Neuronal stem cell (in vitro differentiated cells): Measurements from ENCODE around the gene LSAMP.

Experiments
- DNase-seq: peaks from one replicate; pipeline ENCODE4 v3.0.0-alpha.2; 2013; ENCODE audit warnings: low spot score
- H2AFZ ChIP-seq: one replicate; pipeline ENCODE4 v1.6.1; 2013; ENCODE audit warnings: mild to moderate bottlenecking, low read length, inconsistent platforms
- H2AK5ac ChIP-seq: 2 replicates; pipeline ENCODE4 v1.6.1; 2013; ENCODE audit warnings: low read depth, mild to moderate bottlenecking, inconsistent platforms, low read length, moderate library complexity, mixed read lengths
- H2BK120ac ChIP-seq: 2 replicates; pipeline ENCODE4 v1.6.1; 2013; ENCODE audit warnings: low read depth, mild to moderate bottlenecking, inconsistent platforms, low read length, moderate library complexity, mixed read lengths
- H2BK12ac ChIP-seq: one replicate; pipeline ENCODE4 v1.6.1; 2013; ENCODE audit warnings: low read length, inconsistent platforms
- H2BK15ac ChIP-seq: 2 replicates; pipeline ENCODE4 v1.6.1; 2013; ENCODE audit warnings: mild to moderate bottlenecking, low read length, inconsistent platforms, mixed read lengths
- H2BK5ac ChIP-seq: one replicate; pipeline ENCODE4 v1.6.1; 2013; ENCODE audit warnings: inconsistent platforms, mild to moderate bottlenecking, low read length, moderate library complexity
- H3K14ac ChIP-seq: one replicate; pipeline ENCODE4 v1.6.1; 2013; ENCODE audit warnings: low read length, inconsistent platforms
- H3K18ac ChIP-seq: 2 replicates; pipeline ENCODE4 v1.6.1; 2013; ENCODE audit warnings: low read length, inconsistent platforms
- H3K23ac ChIP-seq: 2 replicates; pipeline ENCODE4 v1.6.1; 2013; ENCODE audit warnings: low read depth, mild to moderate bottlenecking, mixed read lengths, low read length, inconsistent platforms; ENCODE audit not compliant: poor library complexity
- H3K27ac ChIP-seq: replicated peaks from 3 replicates; pipeline ENCODE4 v1.5.1; 2013; ENCODE audit warnings: low read length, inconsistent platforms
- H3K27me3 ChIP-seq, 3 experiments: 2 replicates each; pipeline ENCODE4 v1.6.1; 2013; ENCODE audit warnings: low read length in 3 of 3, mild to moderate bottlenecking in 2 of 3, inconsistent platforms in 1 of 3, low read depth in 1 of 3, mixed read lengths in 1 of 3, moderate library complexity in 1 of 3; ENCODE audit not compliant: control insufficient read depth in 3 of 3, insufficient read depth in 3 of 3
- H3K36me3 ChIP-seq, 2 donors: replicated peaks in 1 of 2; 2 replicates each; pipeline ENCODE4 v1.6.1; 2013; ENCODE audit warnings: low read length in 2 of 2; ENCODE audit not compliant: control insufficient read depth in 2 of 2, insufficient read depth in 2 of 2
- H3K4ac ChIP-seq: 2 replicates; pipeline ENCODE4 v1.6.1; 2013; ENCODE audit warnings: inconsistent platforms, mild to moderate bottlenecking, low read length, moderate library complexity
- H3K4me1 ChIP-seq, 2 donors: 1 replicate in 1 of 2; 2 replicates in 1 of 2; pipeline ENCODE4 v1.6.1; 2013; ENCODE audit warnings: low read length in 2 of 2, low read depth in 1 of 2; ENCODE audit not compliant: control insufficient read depth in 2 of 2, insufficient read depth in 1 of 2
- H3K4me2 ChIP-seq: one replicate; pipeline ENCODE4 v1.6.1; 2013; ENCODE audit warnings: mild to moderate bottlenecking, low read length, inconsistent platforms; ENCODE audit not compliant: insufficient read depth, poor library complexity, severe bottlenecking
- H3K4me3 ChIP-seq, 2 donors: 2 replicates each; pipeline ENCODE4 v1.5.1; 2013; ENCODE audit warnings: low read length in 2 of 2, mild to moderate bottlenecking in 2 of 2, inconsistent platforms in 1 of 2, moderate library complexity in 1 of 2
- H3K79me1 ChIP-seq: one replicate; pipeline ENCODE4 v1.6.1; 2013; ENCODE audit warnings: low read depth, mild to moderate bottlenecking, inconsistent platforms, low read length, moderate library complexity
- H3K9ac ChIP-seq: one replicate; pipeline ENCODE4 v1.6.1; 2013; ENCODE audit warnings: mild to moderate bottlenecking, low read depth, low read length, inconsistent platforms; ENCODE audit not compliant: poor library complexity
- H3K9me3 ChIP-seq, 2 donors: replicated peaks in 1 of 2; 2 replicates each; pipeline versions ENCODE3 to v1.6.1; 2013; ENCODE audit warnings: low read length in 2 of 2, mild to moderate bottlenecking in 2 of 2, inconsistent platforms in 1 of 2, low read depth in 1 of 2, mixed read lengths in 1 of 2, moderate library complexity in 1 of 2; ENCODE audit not compliant: control insufficient read depth in 2 of 2, insufficient read depth in 1 of 2
- H4K8ac ChIP-seq: one replicate; pipeline ENCODE4 v1.6.1; 2013; ENCODE audit warnings: low read depth, mild to moderate bottlenecking, inconsistent platforms, low read length, moderate library complexity
- H4K91ac ChIP-seq: one replicate; pipeline ENCODE4 v1.6.1; 2013; ENCODE audit warnings: low read length, low read depth, mild to moderate bottlenecking, inconsistent platforms; ENCODE audit not compliant: poor library complexity
- WGBS, 2 donors: extraction: QIAGEN DNeasy Blood & Tissue Kit; methylation state at CpG; one replicate each; pipeline ENCODE4 v1.1.7; 2013; ENCODE audit warnings: missing lambda C conversion rate in 2 of 2, mixed read lengths in 1 of 2; ENCODE audit not compliant: insufficient read length in 2 of 2, insufficient replicate concordance in 1 of 2; ENCODE audit errors: extremely low coverage in 2 of 2; 5-methylcytosine and 5-hydroxymethylcytosine counted together

The LSAMP gene

GRCh38 chr3:115853104-115853503, 592.2 kb downstream of the LSAMP start:
- Histone ChIP-seq H3K23ac (no peak overlapping the region), H2BK5ac (no peak overlapping the region), H3K14ac (no peak overlapping the region), H3K18ac (no peak overlapping the region), H3K27me3 (no peaks in the 10 kb centered on the region), H3K9ac (no peak overlapping the region), H4K91ac (no peak overlapping the region), H3K9me3 (no peaks in the 10 kb centered on the region), H3K4me1 (no peaks in the 10 kb centered on the region), H2AFZ (no peak overlapping the region), H3K27ac (no peak overlapping the region), H2BK15ac (no peak overlapping the region), H3K79me1 (no peaks in the 10 kb centered on the region), H4K8ac (no peak overlapping the region), H3K4me2 (no peak overlapping the region), H2BK12ac (no peak overlapping the region), H3K4ac (no peak overlapping the region), H2BK120ac (no peak overlapping the region), H3K4me3 (no peak overlapping the region), H3K36me3 (no peaks in the 10 kb centered on the region), H2AK5ac (no peak overlapping the region)
- DNase-seq = no peak

- no peaks in the 10 kb centered on the region for H3K4me1 ChIP-seq
- no peak for DNase-seq
- no peaks in the 10 kb centered on the region for H3K9me3 ChIP-seq
- H3K36me3 ChIP-seq = no peaks in the 10 kb centered on the region
- no peak overlapping the region for H2AFZ ChIP-seq
- no peak overlapping the region for H3K4me2 ChIP-seq
- no peak overlapping the region for H3K4me3 ChIP-seq
- no peak overlapping the region for H3K9ac ChIP-seq
- no peaks in the 10 kb centered on the region for H3K27me3 ChIP-seq
- H2BK15ac ChIP-seq = no peak overlapping the region
- H3K14ac ChIP-seq = no peak overlapping the region
- no peak overlapping the region for H3K23ac ChIP-seq
- H3K18ac ChIP-seq = no peak overlapping the region
- no peak overlapping the region for H4K91ac ChIP-seq
- no peaks in the 10 kb centered on the region for H3K79me1 ChIP-seq
- no CpG with 5 or more reads among the region's 4 CpGs for WGBS, 2 donors
- no peak overlapping the region for H4K8ac ChIP-seq
- H3K4ac ChIP-seq = no peak overlapping the region
- no peak overlapping the region for H3K27ac ChIP-seq
- H2BK120ac ChIP-seq = no peak overlapping the region
- H2BK12ac ChIP-seq = no peak overlapping the region
- H2BK5ac ChIP-seq = no peak overlapping the region
- H2AK5ac ChIP-seq = no peak overlapping the region
Observed at GRCh38 chr3:115852278-115852677, 593.0 kb downstream of the LSAMP start.

GRCh38 chr3:115851571-115851970, 593.7 kb downstream of the LSAMP start:
- H3K4me2 ChIP-seq = no peak overlapping the region
- H2BK5ac ChIP-seq = no peak overlapping the region
- no peak overlapping the region for H3K4me3 ChIP-seq
- WGBS, 2 donors = no CpG with 5 or more reads among the region's 3 CpGs
- no peak for DNase-seq
- H3K9me3 ChIP-seq = no peaks in the 10 kb centered on the region
- no peak overlapping the region for H3K9ac ChIP-seq
- no peak overlapping the region for H3K4ac ChIP-seq
- H3K27ac ChIP-seq = no peak overlapping the region
- H3K27me3 ChIP-seq = no peaks in the 10 kb centered on the region
- H2AK5ac ChIP-seq = no peak overlapping the region
- H4K8ac ChIP-seq = no peak overlapping the region
- no peak overlapping the region for H2BK12ac ChIP-seq
- no peaks in the 10 kb centered on the region for H3K4me1 ChIP-seq
- H3K14ac ChIP-seq = no peak overlapping the region
- no peak overlapping the region for H3K23ac ChIP-seq
- H3K18ac ChIP-seq = no peak overlapping the region
- H2BK120ac ChIP-seq = no peak overlapping the region
- H3K36me3 ChIP-seq = no peaks in the 10 kb centered on the region
- no peaks in the 10 kb centered on the region for H3K79me1 ChIP-seq
- no peak overlapping the region for H4K91ac ChIP-seq
- H2AFZ ChIP-seq = no peak overlapping the region
- H2BK15ac ChIP-seq = no peak overlapping the region

GRCh38 chr3:115848641-115849040, 596.6 kb downstream of the LSAMP start:
- DNase-seq = no peak
- Histone ChIP-seq H3K36me3 (no peaks in the 10 kb centered on the region), H4K8ac (no peak overlapping the region), H3K9me3 (no peaks in the 10 kb centered on the region), H3K14ac (no peak overlapping the region), H3K27ac (no peak overlapping the region), H2BK15ac (no peak overlapping the region), H3K4me1 (no peaks in the 10 kb centered on the region), H3K23ac (no peak overlapping the region), H3K9ac (no peak overlapping the region), H3K18ac (no peak overlapping the region), H3K79me1 (no peaks in the 10 kb centered on the region), H2AK5ac (no peak overlapping the region), H2BK12ac (no peak overlapping the region), H3K4me2 (no peak overlapping the region), H4K91ac (no peak overlapping the region), H2AFZ (no peak overlapping the region), H2BK5ac (no peak overlapping the region), H2BK120ac (no peak overlapping the region), H3K27me3 (no peaks in the 10 kb centered on the region), H3K4me3 (no peak overlapping the region), H3K4ac (no peak overlapping the region)
- no CpG with 5 or more reads among the region's 1 CpG for WGBS, 2 donors
